Measurements from ENCODE around the gene LAMC1.

Gene LAMC1

GRCh38 chr1:183025782-183026774, 2.9 kb downstream of the LAMC1 start:
- H3K9me3 ChIP-seq (ENCODE audit: control extremely low read depth in 1 of 5, control insufficient read depth in 4 of 5, insufficient read depth in 2 of 5, low read depth in 1 of 5, low read length in 4 of 5), result no peaks in the 10 kb centered on the region
- no peak overlapping the region for H3K4me3 ChIP-seq (ENCODE audit: control insufficient read depth in 1 of 7, extremely low read depth in 1 of 7, insufficient read depth in 4 of 7, low read depth in 2 of 7, low read length in 6 of 7)
- 100% methylated on average over 1 of the region's 4 CpGs for WGBS (ENCODE audit: insufficient coverage)
- peaks cover 13 to 22% (median 19%) of the 10 kb centered on the region in 4 experiments for H3K4me1 ChIP-seq (ENCODE audit: control extremely low read depth in 1 of 4, control insufficient read depth in 4 of 4, insufficient read depth in 4 of 4, low read length in 3 of 4)
- ChIA-PET POLR2A (no interaction called here), CTCF (interaction anchor here (1.4 kb wide), 1 partner anchor 10 kb away, joined by 3 read pairs; no protein-coding TSS in a partner anchor)
- no peak overlapping the region for H3K27ac ChIP-seq (ENCODE audit: insufficient read depth in 1 of 2, low read depth in 1 of 2, low read length in 2 of 2, poor library complexity in 1 of 2, severe bottlenecking in 2 of 2)
- H3K36me3 ChIP-seq (ENCODE audit: control insufficient read depth in 4 of 4, insufficient read depth in 4 of 4, low read length in 3 of 4), result no peaks in the 10 kb centered on the region
- DNase-seq, result no peak
- H3K27me3 ChIP-seq (replicated peaks in 2 of 5; ENCODE audit: control insufficient read depth in 4 of 5, insufficient read depth in 5 of 5, low read length in 4 of 5), result peaks cover 0 to 42% (median 5%) of the 10 kb centered on the region in 5 experiments

- CTCF ChIA-PET, result interaction anchor here (1.4 kb wide), 1 partner anchor 64 kb away, joined by 6 read pairs; no protein-coding TSS in a partner anchor
- WGBS (ENCODE audit: insufficient coverage), result 100% methylated on average over 1 of the region's 3 CpGs
- no peak overlapping the region for H3K27ac ChIP-seq (ENCODE audit: insufficient read depth in 1 of 2, low read depth in 1 of 2, low read length in 2 of 2, poor library complexity in 1 of 2, severe bottlenecking in 2 of 2)
- DNase-seq, result no peak
- H3K9me3 ChIP-seq (ENCODE audit: control extremely low read depth in 1 of 5, control insufficient read depth in 4 of 5, insufficient read depth in 2 of 5, low read depth in 1 of 5, low read length in 4 of 5), result no peaks in the 10 kb centered on the region
- no peaks in the 10 kb centered on the region for H3K36me3 ChIP-seq (ENCODE audit: control insufficient read depth in 4 of 4, insufficient read depth in 4 of 4, low read length in 3 of 4)
- peaks cover 13 to 23% (median 17%) of the 10 kb centered on the region in 4 experiments for H3K4me1 ChIP-seq (ENCODE audit: control extremely low read depth in 1 of 4, control insufficient read depth in 4 of 4, insufficient read depth in 4 of 4, low read length in 3 of 4)
- peaks cover 0 to 34% (median 2%) of the 10 kb centered on the region in 5 experiments for H3K27me3 ChIP-seq (replicated peaks in 2 of 5; ENCODE audit: control insufficient read depth in 4 of 5, insufficient read depth in 5 of 5, low read length in 4 of 5)
- POLR2A ChIA-PET, result no interaction called here
- H3K4me3 ChIP-seq (ENCODE audit: control insufficient read depth in 1 of 7, extremely low read depth in 1 of 7, insufficient read depth in 4 of 7, low read depth in 2 of 7, low read length in 6 of 7), result no peak overlapping the region
Measured at GRCh38 chr1:183027031-183027430, 3.8 kb downstream of the LAMC1 start.

- Histone ChIP-seq H3K27me3 (replicated peaks in 2 of 5; ENCODE audit: control insufficient read depth in 4 of 5, insufficient read depth in 5 of 5, low read length in 4 of 5) (peaks cover 0 to 34% (median 2%) of the 10 kb centered on the region in 5 experiments), H3K36me3 (ENCODE audit: control insufficient read depth in 4 of 4, insufficient read depth in 4 of 4, low read length in 3 of 4) (no peaks in the 10 kb centered on the region), H3K4me3 (ENCODE audit: control insufficient read depth in 1 of 7, extremely low read depth in 1 of 7, insufficient read depth in 4 of 7, low read depth in 2 of 7, low read length in 6 of 7) (no peak overlapping the region), H3K9me3 (ENCODE audit: control extremely low read depth in 1 of 5, control insufficient read depth in 4 of 5, insufficient read depth in 2 of 5, low read depth in 1 of 5, low read length in 4 of 5) (no peaks in the 10 kb centered on the region), H3K4me1 (ENCODE audit: control extremely low read depth in 1 of 4, control insufficient read depth in 4 of 4, insufficient read depth in 4 of 4, low read length in 3 of 4) (peaks cover 11 to 17% (median 13%) of the 10 kb centered on the region in 4 experiments), H3K27ac (ENCODE audit: insufficient read depth in 1 of 2, low read depth in 1 of 2, low read length in 2 of 2, poor library complexity in 1 of 2, severe bottlenecking in 2 of 2) (no peak overlapping the region)
- no peak for DNase-seq
- ChIA-PET POLR2A (no interaction called here), CTCF (interaction anchor here (0.6 to 1.4 kb wide), 2 partner anchors 65 to 101 kb away, joined by 3 to 6 read pairs; no protein-coding TSS in a partner anchor)
Measured at GRCh38 chr1:183027791-183028190, 4.6 kb downstream of the LAMC1 start.

- ChIA-PET POLR2A (no interaction called here), CTCF (no interaction called here)
- 100% methylated on average over 2 of the region's 3 CpGs for WGBS (ENCODE audit: insufficient coverage)
- Histone ChIP-seq H3K36me3 (ENCODE audit: control insufficient read depth in 4 of 4, insufficient read depth in 4 of 4, low read length in 3 of 4) (no peaks in the 10 kb centered on the region), H3K4me3 (ENCODE audit: control insufficient read depth in 1 of 7, extremely low read depth in 1 of 7, insufficient read depth in 4 of 7, low read depth in 2 of 7, low read length in 6 of 7) (no peak overlapping the region), H3K4me1 (ENCODE audit: control extremely low read depth in 1 of 4, control insufficient read depth in 4 of 4, insufficient read depth in 4 of 4, low read length in 3 of 4) (peaks cover under 1 to 8% (median 5%) of the 10 kb centered on the region in 4 experiments), H3K9me3 (ENCODE audit: control extremely low read depth in 1 of 5, control insufficient read depth in 4 of 5, insufficient read depth in 2 of 5, low read depth in 1 of 5, low read length in 4 of 5) (no peaks in the 10 kb centered on the region), H3K27ac (ENCODE audit: insufficient read depth in 1 of 2, low read depth in 1 of 2, low read length in 2 of 2, poor library complexity in 1 of 2, severe bottlenecking in 2 of 2) (no peak overlapping the region), H3K27me3 (replicated peaks in 2 of 5; ENCODE audit: control insufficient read depth in 4 of 5, insufficient read depth in 5 of 5, low read length in 4 of 5) (peaks cover 0 to 27% (median 2%) of the 10 kb centered on the region in 5 experiments)
- DNase-seq, result no peak
Measured at GRCh38 chr1:183029591-183030000, 6.4 kb downstream of the LAMC1 start.

- ChIA-PET POLR2A (no interaction called here), CTCF (no interaction called here)
- H3K36me3 ChIP-seq (ENCODE audit: control insufficient read depth in 4 of 4, insufficient read depth in 4 of 4, low read length in 3 of 4), result no peaks in the 10 kb centered on the region
- H3K27ac ChIP-seq (ENCODE audit: insufficient read depth in 1 of 2, low read depth in 1 of 2, low read length in 2 of 2, poor library complexity in 1 of 2, severe bottlenecking in 2 of 2), result no peak overlapping the region
- no peak overlapping the region for H3K4me3 ChIP-seq (ENCODE audit: control insufficient read depth in 1 of 7, extremely low read depth in 1 of 7, insufficient read depth in 4 of 7, low read depth in 2 of 7, low read length in 6 of 7)
- WGBS (ENCODE audit: insufficient coverage), result no CpG with 5 or more reads among the region's 1 CpG
- H3K27me3 ChIP-seq (replicated peaks in 2 of 5; ENCODE audit: control insufficient read depth in 4 of 5, insufficient read depth in 5 of 5, low read length in 4 of 5), result peaks cover 0 to 23% (median 0%) of the 10 kb centered on the region in 5 experiments
- DNase-seq, result no peak
- no peaks in the 10 kb centered on the region for H3K9me3 ChIP-seq (ENCODE audit: control extremely low read depth in 1 of 5, control insufficient read depth in 4 of 5, insufficient read depth in 2 of 5, low read depth in 1 of 5, low read length in 4 of 5)
- H3K4me1 ChIP-seq (ENCODE audit: control extremely low read depth in 1 of 4, control insufficient read depth in 4 of 4, insufficient read depth in 4 of 4, low read length in 3 of 4), result peaks cover 0 to 4% (median 2%) of the 10 kb centered on the region in 4 experiments
Measured at GRCh38 chr1:183030053-183030452, 6.8 kb downstream of the LAMC1 start.

GRCh38 chr1:183032122-183032921, 9.1 kb downstream of the LAMC1 start:
- DNase-seq, result no peak

More at GRCh38 chr1:183032122-183032921, 9.1 kb downstream of the LAMC1 start:
- WGBS (ENCODE audit: insufficient coverage), result 90% methylated on average over 1 of the region's 5 CpGs
- peaks cover 0 to 3% (median 0%) of the 10 kb centered on the region in 4 experiments for H3K4me1 ChIP-seq (ENCODE audit: control extremely low read depth in 1 of 4, control insufficient read depth in 4 of 4, insufficient read depth in 4 of 4, low read length in 3 of 4)
- H3K4me3 ChIP-seq (ENCODE audit: control insufficient read depth in 1 of 7, extremely low read depth in 1 of 7, insufficient read depth in 4 of 7, low read depth in 2 of 7, low read length in 6 of 7), result no peak overlapping the region
- no peaks in the 10 kb centered on the region for H3K36me3 ChIP-seq (ENCODE audit: control insufficient read depth in 4 of 4, insufficient read depth in 4 of 4, low read length in 3 of 4)
- no peaks in the 10 kb centered on the region for H3K9me3 ChIP-seq (ENCODE audit: control extremely low read depth in 1 of 5, control insufficient read depth in 4 of 5, insufficient read depth in 2 of 5, low read depth in 1 of 5, low read length in 4 of 5)
- CTCF ChIA-PET, result interaction anchor here (1.5 kb wide), 1 partner anchor 19 kb away, joined by 3 read pairs; no protein-coding TSS in a partner anchor
- H3K27ac ChIP-seq (ENCODE audit: insufficient read depth in 1 of 2, low read depth in 1 of 2, low read length in 2 of 2, poor library complexity in 1 of 2, severe bottlenecking in 2 of 2), result no peak overlapping the region
- H3K27me3 ChIP-seq (replicated peaks in 2 of 5; ENCODE audit: control insufficient read depth in 4 of 5, insufficient read depth in 5 of 5, low read length in 4 of 5), result peaks cover 0 to 11% (median 0%) of the 10 kb centered on the region in 5 experiments
- POLR2A ChIA-PET, result no interaction called here
